HG03439 (cell line): ENCODE data around the gene SPNS1.

Source experiments
- ATAC-seq: cut with Tn5 transposase; IDR thresholded peaks from one replicate; pipeline ENCODE4 v1.9.1; 2021; ENCODE audit warnings: mild to moderate bottlenecking, moderate library complexity; ENCODE audit not compliant: unreplicated experiment

SPNS1 gene

GRCh38 chr16:29025218-29025617, 50.6 kb downstream of the SPNS1 start:
- ATAC-seq, result no peak

- ATAC-seq, result no peak
Observed at GRCh38 chr16:29025735-29026134, 51.2 kb downstream of the SPNS1 start.

DNA sequence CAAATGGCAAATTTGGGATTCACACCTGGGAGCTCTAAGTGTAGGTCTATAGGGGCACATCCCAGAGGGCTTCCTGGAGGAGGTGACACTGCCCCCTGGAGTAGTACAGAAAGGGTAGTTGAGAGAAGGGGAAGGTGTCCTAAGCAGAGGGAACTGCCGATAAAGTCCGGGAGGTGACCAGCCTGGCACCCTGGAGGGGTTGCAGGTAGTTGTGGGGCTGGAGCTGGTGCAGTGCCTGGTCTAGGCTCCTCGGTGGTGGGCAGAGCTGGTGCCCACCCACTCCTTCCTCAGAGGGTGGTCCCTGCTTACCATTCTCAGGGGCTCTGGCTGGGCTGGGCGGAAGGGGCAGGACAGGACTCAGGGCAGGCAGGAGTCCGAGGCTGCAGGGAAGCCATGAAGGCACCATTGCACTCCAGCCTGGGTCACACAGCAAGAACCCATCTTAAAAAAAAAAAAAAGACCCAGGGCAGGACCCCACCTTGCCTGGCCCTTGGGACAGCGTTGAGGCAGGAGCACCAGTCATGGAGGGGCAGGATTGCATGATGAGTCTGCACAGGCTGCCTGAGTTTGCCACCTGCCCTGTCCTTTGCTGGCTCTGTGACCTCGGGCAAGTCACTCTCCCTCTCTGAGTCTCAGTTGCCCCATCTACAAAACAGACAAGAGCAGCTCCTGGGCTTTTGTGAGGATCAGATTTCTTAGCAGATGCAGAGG, 54.0 kb downstream of the SPNS1 start:
- ATAC-seq, result no peak

DNA sequence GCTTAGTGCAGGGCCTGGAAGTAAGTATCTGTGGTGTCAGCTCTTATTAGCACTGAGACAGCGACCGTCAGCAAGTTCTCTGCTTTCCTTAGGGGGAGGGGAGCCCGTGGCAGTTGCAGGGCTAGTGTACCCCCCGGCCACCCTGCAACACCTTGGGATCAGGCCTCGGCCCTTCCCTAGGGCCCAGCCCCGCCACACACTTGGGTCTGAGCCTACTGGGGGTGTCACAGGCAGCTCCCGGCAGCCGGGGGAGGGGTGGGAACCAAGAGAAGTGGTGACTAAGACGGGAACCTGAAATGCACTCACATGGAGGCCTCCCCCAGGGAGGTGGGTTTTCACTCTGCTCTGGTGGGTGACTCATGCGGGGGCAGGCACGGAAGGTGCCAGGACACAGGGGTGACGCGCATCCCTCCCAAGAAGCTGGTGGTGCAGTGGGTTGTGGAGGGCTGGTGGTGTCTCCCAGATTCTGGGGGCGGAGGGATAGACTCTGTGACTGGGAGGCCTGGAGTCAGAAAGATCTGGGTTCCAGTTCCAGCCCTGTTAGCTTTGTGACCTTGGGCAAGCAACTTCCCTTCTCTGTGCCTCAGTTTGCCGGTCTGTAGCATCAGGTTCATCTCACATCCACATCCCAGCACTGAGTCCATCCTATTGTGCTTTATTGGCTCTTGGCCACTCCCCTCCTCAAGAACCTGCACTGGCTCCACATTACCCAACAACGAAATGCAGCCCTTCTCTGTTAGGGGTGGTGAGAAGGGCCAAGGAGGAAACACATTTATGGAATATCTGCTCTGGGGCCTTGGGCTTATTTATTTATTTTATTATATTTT, 54.8 kb downstream of the SPNS1 start:
- ATAC-seq, result no peak

- ATAC-seq, result no peak
Observed at GRCh38 chr16:29030086-29030840, 55.7 kb downstream of the SPNS1 start.
